ENCODE data around the gene BICRA. TPM values are rescaled to one million over a fixed set of nuclear protein-coding genes. Genes with fewer than 3 reads are reported as not detected.
"Not testable (repeated sequence)": the region's sequence is repeated elsewhere in the genome, so short reads cannot be mapped to it uniquely, and the experiment has no call there.

Gene BICRA
- total RNA-seq, 1 experiment from 2014 or later: 13.1 TPM

- intact Hi-C loops (cut with micrococcal nuclease): no loop called here
- TF ChIP-seq, protein P1, sequence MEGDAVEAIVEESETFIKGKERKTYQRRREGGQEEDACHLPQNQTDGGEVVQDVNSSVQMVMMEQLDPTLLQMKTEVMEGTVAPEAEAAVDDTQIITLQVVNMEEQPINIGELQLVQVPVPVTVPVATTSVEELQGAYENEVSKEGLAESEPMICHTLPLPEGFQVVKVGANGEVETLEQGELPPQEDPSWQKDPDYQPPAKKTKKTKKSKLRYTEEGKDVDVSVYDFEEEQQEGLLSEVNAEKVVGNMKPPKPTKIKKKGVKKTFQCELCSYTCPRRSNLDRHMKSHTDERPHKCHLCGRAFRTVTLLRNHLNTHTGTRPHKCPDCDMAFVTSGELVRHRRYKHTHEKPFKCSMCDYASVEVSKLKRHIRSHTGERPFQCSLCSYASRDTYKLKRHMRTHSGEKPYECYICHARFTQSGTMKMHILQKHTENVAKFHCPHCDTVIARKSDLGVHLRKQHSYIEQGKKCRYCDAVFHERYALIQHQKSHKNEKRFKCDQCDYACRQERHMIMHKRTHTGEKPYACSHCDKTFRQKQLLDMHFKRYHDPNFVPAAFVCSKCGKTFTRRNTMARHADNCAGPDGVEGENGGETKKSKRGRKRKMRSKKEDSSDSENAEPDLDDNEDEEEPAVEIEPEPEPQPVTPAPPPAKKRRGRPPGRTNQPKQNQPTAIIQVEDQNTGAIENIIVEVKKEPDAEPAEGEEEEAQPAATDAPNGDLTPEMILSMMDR (IDR thresholded peaks at IDR 0.05; ENCODE audit: unreplicated experiment): no peak
- no peak overlapping the region for H3K27ac Mint-ChIP-seq (ENCODE audit: low read depth, unreplicated experiment)
- CTCF ChIA-PET: no interaction called here
- H3K4me3 Mint-ChIP-seq (ENCODE audit: unreplicated experiment): no peak overlapping the region
- POLR2A ChIA-PET: interaction anchor here (0.6 to 1.1 kb wide), 2 partner anchors 11 to 18 kb away, joined by 3 to 4 read pairs; no protein-coding TSS in a partner anchor
- no peaks in the 10 kb centered on the region for H3K9me3 Mint-ChIP-seq (ENCODE audit: unreplicated experiment)
- no peaks in the 10 kb centered on the region for H3K27me3 Mint-ChIP-seq (ENCODE audit: insufficient read depth, unreplicated experiment)
- peaks cover 14% of the 10 kb centered on the region for H3K4me1 Mint-ChIP-seq (ENCODE audit: insufficient read depth, unreplicated experiment)
- no TSS peak for BruUV-seq (replicated peaks)
- peaks cover 17% of the 10 kb centered on the region for H3K36me3 Mint-ChIP-seq (ENCODE audit: insufficient read depth, unreplicated experiment)
- DNase-seq (ENCODE audit: unreplicated experiment): no peak
These were observed 21.7 kb downstream of the BICRA start for GRCh38 chr19:47630594-47630993.

DNA sequence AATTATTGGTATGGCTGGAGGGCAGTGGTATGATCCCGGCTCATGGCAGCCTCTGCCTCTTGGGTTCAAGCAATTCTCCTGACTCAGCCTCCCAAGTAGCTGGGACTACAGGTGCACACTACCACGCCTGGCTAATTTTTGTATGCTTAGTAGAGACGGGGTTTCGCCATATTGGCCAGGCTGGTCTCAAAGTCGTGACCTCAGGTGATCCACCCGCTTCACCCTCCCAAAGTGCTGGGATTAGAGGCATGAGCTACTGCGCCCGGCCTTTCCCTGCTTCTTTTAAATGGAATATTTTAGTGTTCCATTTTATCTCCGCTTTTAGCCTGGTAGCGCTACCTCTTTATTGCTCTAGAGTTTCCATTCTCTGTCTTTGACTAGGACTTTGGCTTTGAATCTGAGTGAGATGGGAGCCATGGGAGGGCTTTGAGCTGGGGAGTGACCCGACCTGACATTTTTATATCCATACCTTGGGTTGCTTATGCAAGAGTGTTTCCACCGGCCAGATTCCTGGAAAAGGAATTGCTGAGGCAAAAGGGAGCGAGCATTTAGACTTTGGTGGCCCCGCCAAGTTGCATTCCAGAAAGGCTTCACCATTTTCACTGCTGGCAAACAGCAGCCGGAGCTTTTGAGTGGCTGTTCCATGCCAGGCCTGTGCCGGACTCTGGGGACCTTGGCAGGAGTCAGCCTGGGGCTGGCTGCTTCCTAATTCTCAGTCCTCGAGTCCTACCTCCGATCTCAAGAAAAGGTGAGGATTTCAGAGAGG lies 22.9 kb downstream of the BICRA start:
- no peaks in the 10 kb centered on the region for H3K9me3 Mint-ChIP-seq (ENCODE audit: unreplicated experiment)
- ChIA-PET POLR2A (interaction anchor here (1.1 to 1.6 kb wide), 3 partner anchors 17 to 21 kb away, joined by 3 to 5 read pairs (median 4); no protein-coding TSS in a partner anchor), CTCF (interaction anchor here (0.6 kb wide), 1 partner anchor 107 kb away, joined by 5 read pairs; no protein-coding TSS in a partner anchor)
- H3K27me3 Mint-ChIP-seq (ENCODE audit: insufficient read depth, unreplicated experiment): no peaks in the 10 kb centered on the region
- H3K36me3 Mint-ChIP-seq (ENCODE audit: insufficient read depth, unreplicated experiment): peaks cover 17% of the 10 kb centered on the region
- BruUV-seq (replicated peaks): no TSS peak
- H3K4me1 Mint-ChIP-seq (ENCODE audit: insufficient read depth, unreplicated experiment): peaks cover 20% of the 10 kb centered on the region
- intact Hi-C loops (cut with micrococcal nuclease): no loop called here
- no peak for DNase-seq (ENCODE audit: unreplicated experiment)
- TF ChIP-seq, protein P1 (IDR thresholded peaks at IDR 0.05; ENCODE audit: unreplicated experiment): no peak
- H3K4me3 Mint-ChIP-seq (ENCODE audit: unreplicated experiment): no peak overlapping the region
- H3K27ac Mint-ChIP-seq (ENCODE audit: low read depth, unreplicated experiment): no peak overlapping the region

DNA sequence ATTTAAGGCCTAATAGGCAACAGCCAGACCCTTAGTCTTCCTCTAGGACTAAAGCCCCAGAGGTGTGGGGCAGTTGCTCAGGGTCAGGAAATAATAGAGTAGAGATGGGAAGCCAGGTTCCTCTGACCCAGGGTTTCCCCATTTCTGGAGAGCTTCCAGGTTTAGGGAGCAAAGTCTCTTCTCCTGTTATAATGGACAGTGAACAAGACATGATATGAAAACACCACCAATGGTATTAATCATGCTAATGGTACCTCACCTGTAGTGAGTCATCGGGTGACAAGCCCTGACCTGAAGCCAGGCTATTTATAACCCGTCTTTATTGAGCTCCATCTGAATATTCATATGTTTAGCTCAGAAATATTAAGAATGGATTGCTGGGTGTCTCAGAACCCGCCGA lies 24.6 kb downstream of the BICRA start:
- intact Hi-C loops (cut with micrococcal nuclease): no loop called here
- H3K27ac Mint-ChIP-seq (ENCODE audit: low read depth, unreplicated experiment): peak overlapping the region; percentile 78
- H3K9me3 Mint-ChIP-seq (ENCODE audit: unreplicated experiment): no peaks in the 10 kb centered on the region
- no TSS peak for BruUV-seq (replicated peaks)
- ChIA-PET POLR2A (interaction anchor here (0.7 to 2.4 kb wide), 10 partner anchors 10 to 150 kb away, joined by 3 to 7 read pairs (median 4); partner anchors contain the start of gene KPTN), CTCF (interaction anchor here (0.6 to 1.0 kb wide), 2 partner anchors 123 to 132 kb away, joined by 3 to 6 read pairs; no protein-coding TSS in a partner anchor)
- no peaks in the 10 kb centered on the region for H3K27me3 Mint-ChIP-seq (ENCODE audit: insufficient read depth, unreplicated experiment)
- TF ChIP-seq, protein P1 (IDR thresholded peaks at IDR 0.05; ENCODE audit: unreplicated experiment): no peak
- H3K4me3 Mint-ChIP-seq (ENCODE audit: unreplicated experiment): no peak overlapping the region
- H3K36me3 Mint-ChIP-seq (ENCODE audit: insufficient read depth, unreplicated experiment): peaks cover 25% of the 10 kb centered on the region
- H3K4me1 Mint-ChIP-seq (ENCODE audit: insufficient read depth, unreplicated experiment): peaks cover 34% of the 10 kb centered on the region
- DNase-seq (ENCODE audit: unreplicated experiment): peak; percentile 81

GRCh38 chr19:47633996-47634395 lies 25.1 kb downstream of the BICRA start:
- BruUV-seq (replicated peaks): no TSS peak
- DNase-seq (ENCODE audit: unreplicated experiment): no peak
- POLR2A ChIA-PET: interaction anchor here (0.7 to 2.4 kb wide), 10 partner anchors 10 to 150 kb away, joined by 3 to 7 read pairs (median 4); partner anchors contain the start of gene KPTN
- CTCF ChIA-PET: interaction anchor here (0.6 to 1.0 kb wide), 2 partner anchors 123 to 132 kb away, joined by 3 to 6 read pairs; no protein-coding TSS in a partner anchor
- TF ChIP-seq, protein P1 (IDR thresholded peaks at IDR 0.05; ENCODE audit: unreplicated experiment): no peak
- Mint-ChIP-seq H3K27me3 (ENCODE audit: insufficient read depth, unreplicated experiment) (no peaks in the 10 kb centered on the region), H3K4me1 (ENCODE audit: insufficient read depth, unreplicated experiment) (peaks cover 36% of the 10 kb centered on the region), H3K36me3 (ENCODE audit: insufficient read depth, unreplicated experiment) (peaks cover 23% of the 10 kb centered on the region), H3K9me3 (ENCODE audit: unreplicated experiment) (no peaks in the 10 kb centered on the region), H3K4me3 (ENCODE audit: unreplicated experiment) (no peak overlapping the region), H3K27ac (ENCODE audit: low read depth, unreplicated experiment) (no peak overlapping the region)
- intact Hi-C loops (cut with micrococcal nuclease): no loop called here

- POLR2A ChIA-PET: interaction anchor here (1.1 to 1.7 kb wide), 4 partner anchors 11 to 35 kb away, joined by 3 to 6 read pairs (median 4); no protein-coding TSS in a partner anchor
- not testable (repeated sequence) for H3K27ac Mint-ChIP-seq (ENCODE audit: low read depth, unreplicated experiment)
These were observed 26.3 kb downstream of the BICRA start for GRCh38 chr19:47635152-47635754.

More at GRCh38 chr19:47635152-47635754, 26.3 kb downstream of the BICRA start:
- DNase-seq (ENCODE audit: unreplicated experiment); BruUV-seq (replicated peaks); H3K4me3 Mint-ChIP-seq (ENCODE audit: unreplicated experiment); H3K9me3 Mint-ChIP-seq (ENCODE audit: unreplicated experiment); H3K27me3 Mint-ChIP-seq (ENCODE audit: insufficient read depth, unreplicated experiment); intact Hi-C loops (cut with micrococcal nuclease): not testable (repeated sequence)
- CTCF ChIA-PET: interaction anchor here (0.7 kb wide), 1 partner anchor 18 kb away, joined by 3 read pairs; no protein-coding TSS in a partner anchor
- peaks cover 36% of the 10 kb centered on the region for H3K4me1 Mint-ChIP-seq (ENCODE audit: insufficient read depth, unreplicated experiment)
- peaks cover 30% of the 10 kb centered on the region for H3K36me3 Mint-ChIP-seq (ENCODE audit: insufficient read depth, unreplicated experiment)

Data from MCF 10A (cell line).